WI38 (cell line): Measurements from ENCODE around the gene ZNF654.
A peak's percentile ranks its signal among the peaks of the same experiment; 100 is the strongest.

Experiments used
- H3K4me3 ChIP-seq: 2 replicates; pipeline ENCODE4 v1.5.1; 2011; ENCODE audit warnings: low read depth, mild to moderate bottlenecking, control low read depth, low read length
- TF ChIP-seq, protein P1 (sequence below): IDR thresholded peaks from 2 replicates; pipeline ENCODE4 v1.5.1; 2012; ENCODE audit warnings: low read depth, mild to moderate bottlenecking, control low read depth, low read length

ZNF654 gene

DNA sequence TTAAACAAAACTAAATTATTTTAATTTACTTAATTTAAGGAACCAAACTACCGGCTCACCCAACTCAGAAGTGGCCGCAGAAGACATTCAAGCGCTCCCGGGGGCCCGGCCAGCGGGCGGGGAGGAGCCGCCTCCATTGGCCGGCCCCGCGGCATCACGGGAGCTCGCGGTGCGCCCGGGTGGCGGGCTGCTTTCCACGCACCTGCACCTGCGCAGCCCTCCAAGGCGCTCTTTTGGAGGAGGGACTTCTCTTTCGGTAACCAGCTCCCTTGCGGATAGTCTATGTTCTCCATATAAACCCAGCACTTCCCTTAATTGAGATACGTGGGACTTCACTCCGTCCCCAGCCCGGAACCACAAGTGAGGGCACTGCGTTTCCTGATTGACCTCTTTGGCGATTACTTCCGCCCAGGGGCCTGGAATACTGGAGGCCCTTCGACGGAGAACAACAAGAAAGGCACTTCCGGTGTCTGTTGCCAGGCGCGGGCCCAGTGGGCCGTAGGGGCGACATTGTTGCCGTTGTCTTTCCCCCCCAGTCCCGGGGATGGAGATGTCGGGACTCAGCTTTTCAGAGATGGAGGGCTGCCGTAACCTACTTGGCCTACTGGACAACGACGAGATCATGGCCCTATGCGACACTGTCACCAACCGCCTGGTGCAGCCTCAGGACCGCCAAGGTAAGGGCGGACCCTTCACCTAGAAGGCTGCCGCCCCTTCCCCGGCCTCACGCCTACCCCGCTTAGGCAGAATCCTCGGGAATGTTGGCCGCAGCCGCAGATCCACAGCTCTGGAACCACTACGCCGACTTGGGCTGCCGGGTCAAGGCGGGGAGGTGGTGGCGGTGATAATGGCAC lies 90.7 kb downstream of the ZNF654 start, which contains the start of gene C3orf38:
Gene C3orf38, plus strand, starts transcription at position 451 of the 854 bp plus-strand sequence. Its CDS starts 94 bp downstream, at position 545.
- H3K4me3 ChIP-seq = peak within 1 kb of the TSS; percentile 74
- TF ChIP-seq, protein P1, sequence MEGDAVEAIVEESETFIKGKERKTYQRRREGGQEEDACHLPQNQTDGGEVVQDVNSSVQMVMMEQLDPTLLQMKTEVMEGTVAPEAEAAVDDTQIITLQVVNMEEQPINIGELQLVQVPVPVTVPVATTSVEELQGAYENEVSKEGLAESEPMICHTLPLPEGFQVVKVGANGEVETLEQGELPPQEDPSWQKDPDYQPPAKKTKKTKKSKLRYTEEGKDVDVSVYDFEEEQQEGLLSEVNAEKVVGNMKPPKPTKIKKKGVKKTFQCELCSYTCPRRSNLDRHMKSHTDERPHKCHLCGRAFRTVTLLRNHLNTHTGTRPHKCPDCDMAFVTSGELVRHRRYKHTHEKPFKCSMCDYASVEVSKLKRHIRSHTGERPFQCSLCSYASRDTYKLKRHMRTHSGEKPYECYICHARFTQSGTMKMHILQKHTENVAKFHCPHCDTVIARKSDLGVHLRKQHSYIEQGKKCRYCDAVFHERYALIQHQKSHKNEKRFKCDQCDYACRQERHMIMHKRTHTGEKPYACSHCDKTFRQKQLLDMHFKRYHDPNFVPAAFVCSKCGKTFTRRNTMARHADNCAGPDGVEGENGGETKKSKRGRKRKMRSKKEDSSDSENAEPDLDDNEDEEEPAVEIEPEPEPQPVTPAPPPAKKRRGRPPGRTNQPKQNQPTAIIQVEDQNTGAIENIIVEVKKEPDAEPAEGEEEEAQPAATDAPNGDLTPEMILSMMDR = no peak

DNA sequence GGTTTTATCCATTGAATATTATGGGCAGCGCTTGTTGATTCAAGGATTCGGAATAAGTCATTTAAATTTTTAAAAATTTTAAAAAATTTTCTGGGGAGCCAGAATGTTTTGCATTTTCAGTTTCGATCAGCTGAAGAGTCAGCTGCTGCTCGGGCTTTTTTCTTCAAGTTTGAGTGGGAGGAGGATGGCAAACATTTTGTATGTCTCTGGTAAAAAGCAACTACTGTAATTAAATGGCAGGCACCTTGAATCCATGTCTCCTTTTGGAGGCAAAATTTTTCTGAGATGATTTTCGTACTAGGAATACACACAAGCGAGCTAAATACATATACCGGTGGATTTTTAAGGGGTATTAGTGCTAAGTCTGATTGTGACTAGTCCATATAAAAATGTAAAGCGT lies 91.3 kb downstream of the ZNF654 start:
- H3K4me3 ChIP-seq = peak overlapping the region; percentile 74
- TF ChIP-seq, protein P1 = no peak

DNA sequence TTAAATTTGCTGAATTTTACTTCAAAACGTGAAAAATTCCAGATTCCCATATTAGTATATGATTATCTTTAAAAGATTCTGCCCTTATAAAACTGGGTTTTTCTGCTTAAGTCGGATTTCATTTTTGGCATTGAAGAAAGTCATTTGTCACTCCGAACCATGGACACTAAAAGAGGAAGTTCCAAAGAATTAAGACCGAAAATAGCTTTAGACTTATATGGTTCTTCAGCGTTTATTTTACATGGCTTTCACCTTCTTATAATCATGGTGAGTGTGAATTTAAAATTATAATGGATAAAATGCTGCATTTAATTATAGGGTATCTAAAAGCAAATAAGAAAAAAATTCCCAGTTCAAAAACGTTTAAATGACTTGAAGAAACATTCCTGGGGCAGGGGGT lies 91.8 kb downstream of the ZNF654 start:
- peak overlapping the region; percentile 74 for H3K4me3 ChIP-seq
- TF ChIP-seq, protein P1 = no peak

DNA sequence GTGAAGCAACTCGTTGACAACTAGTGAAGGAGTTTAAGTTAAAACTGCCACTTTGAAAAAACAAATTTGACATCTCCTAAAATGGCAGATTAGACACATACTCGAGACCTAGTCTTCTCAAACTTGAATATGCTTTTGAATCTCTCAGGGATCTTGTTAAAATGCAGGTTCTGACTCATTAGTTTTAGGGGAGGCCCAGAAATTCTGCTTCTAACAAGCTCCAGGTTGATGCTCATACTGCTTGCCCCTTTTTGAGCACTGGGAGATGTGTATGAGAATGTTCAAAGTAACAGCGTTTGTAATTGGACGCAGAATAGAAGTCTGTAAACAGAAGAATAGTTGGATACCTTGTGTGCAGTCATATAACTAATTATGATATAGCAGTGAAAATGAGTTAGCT lies 92.3 kb downstream of the ZNF654 start:
- peak overlapping the region; percentile 74 for H3K4me3 ChIP-seq
- TF ChIP-seq, protein P1 = no peak

DNA sequence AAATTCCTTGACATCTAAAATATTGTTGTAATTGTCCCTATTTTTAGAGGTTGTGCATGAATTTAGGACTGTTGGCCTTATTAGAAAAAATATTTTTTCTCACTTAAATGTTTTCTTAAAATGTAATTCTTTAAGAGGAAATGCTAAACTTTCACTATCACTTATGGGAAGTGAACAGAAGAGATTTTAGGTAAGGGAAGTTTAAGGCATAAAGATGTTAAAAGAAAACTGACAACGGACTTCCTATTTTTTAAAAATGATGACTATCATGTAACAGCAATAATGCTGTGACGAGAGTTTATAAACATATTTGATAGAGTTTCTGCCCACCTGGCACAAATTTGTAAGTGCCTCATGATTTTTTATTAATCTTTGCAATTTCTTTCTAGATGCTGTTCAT lies 93.8 kb downstream of the ZNF654 start:
- TF ChIP-seq, protein P1 = no peak
- no peak overlapping the region for H3K4me3 ChIP-seq

DNA sequence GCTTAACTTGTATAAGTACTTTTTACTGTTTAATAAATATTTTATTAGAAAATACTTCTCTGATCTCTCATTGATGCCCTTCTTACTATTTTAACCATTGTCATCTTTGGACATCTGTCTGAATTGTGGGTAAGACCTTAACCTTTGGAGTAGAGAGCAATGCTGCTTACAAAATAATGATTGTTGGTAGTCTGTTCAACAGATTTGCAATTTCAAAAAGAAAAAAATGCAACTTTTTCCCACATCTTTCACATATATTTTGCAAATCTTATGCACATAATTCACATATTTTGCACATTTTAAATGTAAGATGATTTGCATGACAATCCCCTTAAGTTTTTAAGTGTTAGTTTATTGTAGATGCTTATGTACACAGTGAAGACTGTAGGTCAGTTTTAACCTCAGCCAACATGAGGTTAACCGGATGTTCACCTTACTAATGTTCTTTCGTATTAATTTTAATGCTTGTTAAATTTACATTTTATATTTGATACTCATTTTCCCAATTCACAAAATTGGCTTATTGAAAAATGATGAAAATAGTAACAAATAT lies 107.4 kb downstream of the ZNF654 start:
- H3K4me3 ChIP-seq = no peak overlapping the region
- TF ChIP-seq, protein P1 = no peak

DNA sequence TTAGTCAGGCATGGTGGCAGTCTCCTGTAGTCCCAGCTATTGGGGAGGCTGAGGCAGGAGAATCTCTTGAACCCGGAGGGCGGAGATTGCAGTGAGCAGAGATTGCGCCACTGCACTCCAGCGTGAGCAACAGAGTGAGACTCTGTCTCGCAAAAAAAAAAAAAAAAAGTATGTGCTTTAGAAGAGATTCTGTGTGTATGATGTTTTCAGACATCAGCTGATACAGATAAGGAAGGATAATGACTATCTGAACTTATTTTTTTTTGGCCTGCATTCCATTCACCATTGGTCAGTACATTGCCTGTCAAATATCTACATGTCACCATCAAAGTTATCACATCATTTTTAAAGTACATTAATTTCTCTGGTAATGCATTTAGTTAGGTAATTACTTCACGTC lies 108.1 kb downstream of the ZNF654 start:
- TF ChIP-seq, protein P1 = no peak
- H3K4me3 ChIP-seq = no peak overlapping the region
